ENCODE data around the gene TBC1D9.

TBC1D9 gene

GRCh38 chr4:140720387-140721304 lies 35.5 kb downstream of the TBC1D9 start:
- DNase-seq (ENCODE audit: low read depth, low spot score), result no peak
- POLR2A ChIA-PET, result no interaction called here
- TF ChIP-seq, protein P1, sequence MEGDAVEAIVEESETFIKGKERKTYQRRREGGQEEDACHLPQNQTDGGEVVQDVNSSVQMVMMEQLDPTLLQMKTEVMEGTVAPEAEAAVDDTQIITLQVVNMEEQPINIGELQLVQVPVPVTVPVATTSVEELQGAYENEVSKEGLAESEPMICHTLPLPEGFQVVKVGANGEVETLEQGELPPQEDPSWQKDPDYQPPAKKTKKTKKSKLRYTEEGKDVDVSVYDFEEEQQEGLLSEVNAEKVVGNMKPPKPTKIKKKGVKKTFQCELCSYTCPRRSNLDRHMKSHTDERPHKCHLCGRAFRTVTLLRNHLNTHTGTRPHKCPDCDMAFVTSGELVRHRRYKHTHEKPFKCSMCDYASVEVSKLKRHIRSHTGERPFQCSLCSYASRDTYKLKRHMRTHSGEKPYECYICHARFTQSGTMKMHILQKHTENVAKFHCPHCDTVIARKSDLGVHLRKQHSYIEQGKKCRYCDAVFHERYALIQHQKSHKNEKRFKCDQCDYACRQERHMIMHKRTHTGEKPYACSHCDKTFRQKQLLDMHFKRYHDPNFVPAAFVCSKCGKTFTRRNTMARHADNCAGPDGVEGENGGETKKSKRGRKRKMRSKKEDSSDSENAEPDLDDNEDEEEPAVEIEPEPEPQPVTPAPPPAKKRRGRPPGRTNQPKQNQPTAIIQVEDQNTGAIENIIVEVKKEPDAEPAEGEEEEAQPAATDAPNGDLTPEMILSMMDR (IDR thresholded peaks at IDR 0.05; ENCODE audit: insufficient read depth, low read length, missing control alignments), result no peak
- H3K4me3 ChIP-seq (ENCODE audit: low read depth, low read length), result no peak overlapping the region
- CTCF ChIA-PET, result interaction anchor here (0.6 to 1.0 kb wide), 3 partner anchors 9 to 58 kb away, joined by 3 read pairs; no protein-coding TSS in a partner anchor

DNA sequence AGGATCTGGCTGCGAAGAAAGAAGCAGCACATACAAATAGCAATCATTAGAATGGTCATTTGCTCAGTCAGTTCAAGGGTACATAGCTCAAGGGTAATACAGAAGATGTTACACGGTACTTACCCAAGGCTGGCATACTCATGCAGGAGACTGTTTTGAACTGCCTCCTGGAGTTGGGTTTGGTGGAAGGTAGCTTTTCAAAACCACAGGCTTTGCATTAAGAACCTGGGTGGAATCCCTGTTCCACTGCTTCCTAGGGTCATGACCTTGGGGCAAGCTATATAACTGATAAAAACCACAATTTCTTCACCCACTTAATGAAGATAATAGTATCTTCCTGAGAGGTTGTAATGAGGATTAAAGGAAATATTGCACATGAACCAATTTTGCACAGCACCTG lies 36.5 kb downstream of the TBC1D9 start:
- ChIA-PET CTCF (interaction anchor here (0.8 to 1.2 kb wide), 2 partner anchors 9 to 359 kb away, joined by 3 to 4 read pairs; no protein-coding TSS in a partner anchor), POLR2A (interaction anchor here (0.6 kb wide), 1 partner anchor 19 kb away, joined by 3 read pairs; no protein-coding TSS in a partner anchor)
- TF ChIP-seq, protein P1 (IDR thresholded peaks at IDR 0.05; ENCODE audit: insufficient read depth, low read length, missing control alignments), result no peak
- no peak for DNase-seq (ENCODE audit: low read depth, low spot score)
- no peak overlapping the region for H3K4me3 ChIP-seq (ENCODE audit: low read depth, low read length)

- TF ChIP-seq, protein P1 (IDR thresholded peaks at IDR 0.05; ENCODE audit: insufficient read depth, low read length, missing control alignments), result no peak
- H3K4me3 ChIP-seq (ENCODE audit: low read depth, low read length), result no peak overlapping the region
- DNase-seq (ENCODE audit: low read depth, low spot score), result peak; percentile 31
- ChIA-PET CTCF (interaction anchor here (0.8 to 1.2 kb wide), 3 partner anchors 8 to 359 kb away, joined by 3 to 4 read pairs (median 3); no protein-coding TSS in a partner anchor), POLR2A (interaction anchor here (0.6 kb wide), 1 partner anchor 19 kb away, joined by 3 read pairs; no protein-coding TSS in a partner anchor)
Observed at GRCh38 chr4:140719022-140719421, 37.2 kb downstream of the TBC1D9 start.

GRCh38 chr4:140718241-140718952 lies 37.8 kb downstream of the TBC1D9 start:
- TF ChIP-seq, protein P1 (IDR thresholded peaks at IDR 0.05; ENCODE audit: insufficient read depth, low read length, missing control alignments), result no peak
- ChIA-PET CTCF (interaction anchor here (0.9 to 1.5 kb wide), 4 partner anchors 10 to 358 kb away, joined by 3 to 4 read pairs (median 3); no protein-coding TSS in a partner anchor), POLR2A (interaction anchor here (1.2 kb wide), 1 partner anchor 38 kb away, joined by 5 read pairs; the partner anchor contains the start of gene TBC1D9)
- H3K4me3 ChIP-seq (ENCODE audit: low read depth, low read length), result no peak overlapping the region
- DNase-seq (ENCODE audit: low read depth, low spot score), result no peak

DNA sequence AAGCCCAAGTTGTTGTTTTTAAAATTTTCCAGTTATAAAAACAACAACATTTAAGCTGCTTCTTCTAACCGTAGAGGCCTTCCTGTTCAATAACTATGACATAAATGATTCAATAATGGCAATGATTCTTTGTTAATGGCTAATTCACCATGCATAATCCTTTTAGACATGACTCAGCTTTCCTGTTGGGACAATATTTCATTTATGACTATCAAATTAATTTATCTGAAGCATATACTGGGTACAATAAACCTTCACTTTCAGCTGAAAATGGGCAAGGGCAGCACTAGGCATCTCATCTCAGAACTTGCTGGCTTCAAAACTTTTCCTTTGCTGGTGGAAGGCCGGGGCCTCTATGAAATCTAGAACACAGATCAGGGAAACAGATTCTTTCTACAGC lies 38.9 kb downstream of the TBC1D9 start:
- H3K4me3 ChIP-seq (ENCODE audit: low read depth, low read length), result no peak overlapping the region
- DNase-seq (ENCODE audit: low read depth, low spot score), result no peak
- CTCF ChIA-PET, result interaction anchor here (1.5 kb wide), 1 partner anchor 11 kb away, joined by 4 read pairs; no protein-coding TSS in a partner anchor
- TF ChIP-seq, protein P1 (IDR thresholded peaks at IDR 0.05; ENCODE audit: insufficient read depth, low read length, missing control alignments), result no peak
- POLR2A ChIA-PET, result no interaction called here
